Esophagus (tissue), 2 donors: ENCODE measurements around the gene KCNK6. TPM values are rescaled to one million over a fixed set of nuclear protein-coding genes. Genes with fewer than 3 reads are reported as not detected.

Source experiments
- H3K27ac ChIP-seq, 2 donors: one replicate each; pipeline ENCODE4 v1.5.1; 2013; ENCODE audit warnings: low read depth in 2 of 2, mild to moderate bottlenecking in 2 of 2, inconsistent platforms in 1 of 2, low read length in 1 of 2, moderate library complexity in 1 of 2
- H3K27me3 ChIP-seq, 2 donors: one replicate each; pipeline ENCODE4 v1.6.1; 2013; ENCODE audit warnings: low read length in 2 of 2, control low read depth in 1 of 2, mild to moderate bottlenecking in 1 of 2; ENCODE audit not compliant: insufficient read depth in 2 of 2, control insufficient read depth in 1 of 2
- H3K36me3 ChIP-seq, 2 donors: one replicate each; pipeline ENCODE4 v1.6.1; 2013; ENCODE audit warnings: low read length in 1 of 2; ENCODE audit not compliant: control insufficient read depth in 2 of 2, insufficient read depth in 2 of 2
- H3K4me1 ChIP-seq, 2 donors: one replicate each; pipeline ENCODE4 v1.6.1; 2013; ENCODE audit warnings: low read length in 1 of 2; ENCODE audit not compliant: control insufficient read depth in 2 of 2, insufficient read depth in 2 of 2
- H3K4me3 ChIP-seq, 2 donors: one replicate each; pipeline ENCODE4 v1.5.1; 2013; ENCODE audit warnings: low read length in 2 of 2, mild to moderate bottlenecking in 2 of 2, low read depth in 1 of 2, moderate library complexity in 1 of 2
- H3K9me3 ChIP-seq, 2 donors: one replicate each; pipeline ENCODE4 v1.6.1; 2013; ENCODE audit warnings: mild to moderate bottlenecking in 2 of 2, low read depth in 1 of 2, low read length in 1 of 2, moderate library complexity in 1 of 2; ENCODE audit not compliant: control insufficient read depth in 2 of 2, insufficient read depth in 1 of 2
- WGBS, 2 donors: extraction: QIAGEN DNeasy Blood & Tissue Kit; methylation state at CpG; one replicate each; pipeline ENCODE4 v1.1.7; 2013; 5-methylcytosine and 5-hydroxymethylcytosine counted together
- polyA plus RNA-seq, 2 donors: library from polyadenylated mRNA; stranded (reverse); fragments of 200-250 nt; gene quantifications; one replicate each; pipeline ENCODE4 v1.2.3, GENCODE V29; 2013
- donor health status: healthy with polysubstance abuse.
- donor health status: Bipolar disorder and iron deficiency.

Gene KCNK6
- polyA plus RNA-seq, 2 donors: 19.5 to 30.2 TPM

- H3K27me3 ChIP-seq: no peaks in the 10 kb centered on the region
- H3K27ac ChIP-seq: peak overlapping the region; percentile 89 to 90
- no peak overlapping the region for H3K4me3 ChIP-seq
- H3K36me3 ChIP-seq: peaks cover 4 to 31% of the 10 kb centered on the region in 2 donors
- WGBS, 2 donors: 63 to 64% methylated on average over 15 of the region's 15 CpGs
- no peaks in the 10 kb centered on the region for H3K9me3 ChIP-seq
- H3K4me1 ChIP-seq: peaks cover 12 to 32% of the 10 kb centered on the region in 2 donors
These were observed 27.8 kb upstream of the KCNK6 start for GRCh38 chr19:38291855-38292254.

DNA sequence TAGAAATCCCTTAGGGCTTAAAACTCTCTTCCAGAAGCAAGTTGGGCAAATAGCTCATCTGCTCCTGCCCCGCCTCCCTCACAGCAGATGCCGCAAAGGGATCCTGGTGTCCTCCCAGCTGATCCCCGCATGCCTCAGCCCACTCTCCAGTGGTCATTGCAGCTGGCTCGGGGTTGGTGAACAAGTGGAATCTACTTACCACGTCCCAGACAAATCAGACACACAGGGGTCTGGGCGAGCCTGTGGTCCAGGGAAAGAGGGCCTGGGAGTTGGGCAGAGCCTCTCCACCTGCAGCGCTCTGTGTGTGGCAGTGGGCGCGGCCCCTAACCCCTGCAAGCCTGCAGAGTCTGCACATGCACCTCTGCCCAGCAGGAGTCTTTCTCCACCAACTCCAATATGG is 26.4 kb upstream of the KCNK6 start:
- no peaks in the 10 kb centered on the region for H3K9me3 ChIP-seq
- H3K4me3 ChIP-seq: no peak overlapping the region
- WGBS, 2 donors: 89 to 94% methylated on average over 9 of the region's 9 CpGs
- H3K4me1 ChIP-seq: peaks cover 12 to 32% of the 10 kb centered on the region in 2 donors
- peaks cover 4 to 22% of the 10 kb centered on the region in 2 donors for H3K36me3 ChIP-seq
- no peaks in the 10 kb centered on the region for H3K27me3 ChIP-seq
- peak overlapping the region in 1 of 2 donors; percentile 24 for H3K27ac ChIP-seq

GRCh38 chr19:38294090-38294489 is 25.6 kb upstream of the KCNK6 start:
- Histone ChIP-seq H3K36me3 (peaks cover 4 to 15% of the 10 kb centered on the region in 2 donors), H3K27me3 (no peaks in the 10 kb centered on the region), H3K27ac (no peak overlapping the region), H3K4me3 (no peak overlapping the region), H3K4me1 (peaks cover 12 to 38% of the 10 kb centered on the region in 2 donors), H3K9me3 (no peaks in the 10 kb centered on the region)
- 74 to 78% methylated on average over 8 of the region's 8 CpGs for WGBS, 2 donors

- H3K4me3 ChIP-seq: no peak overlapping the region
- H3K9me3 ChIP-seq: no peaks in the 10 kb centered on the region
- 34 to 57% methylated on average over 11 of the region's 11 CpGs for WGBS, 2 donors
- H3K36me3 ChIP-seq: no peaks in the 10 kb centered on the region
- H3K27ac ChIP-seq: peak overlapping the region; percentile 79 to 83
- peaks cover 0 to 17% of the 10 kb centered on the region in 2 donors for H3K4me1 ChIP-seq
- H3K27me3 ChIP-seq: no peaks in the 10 kb centered on the region
These were observed 20.6 kb upstream of the KCNK6 start for GRCh38 chr19:38298821-38299680.

DNA sequence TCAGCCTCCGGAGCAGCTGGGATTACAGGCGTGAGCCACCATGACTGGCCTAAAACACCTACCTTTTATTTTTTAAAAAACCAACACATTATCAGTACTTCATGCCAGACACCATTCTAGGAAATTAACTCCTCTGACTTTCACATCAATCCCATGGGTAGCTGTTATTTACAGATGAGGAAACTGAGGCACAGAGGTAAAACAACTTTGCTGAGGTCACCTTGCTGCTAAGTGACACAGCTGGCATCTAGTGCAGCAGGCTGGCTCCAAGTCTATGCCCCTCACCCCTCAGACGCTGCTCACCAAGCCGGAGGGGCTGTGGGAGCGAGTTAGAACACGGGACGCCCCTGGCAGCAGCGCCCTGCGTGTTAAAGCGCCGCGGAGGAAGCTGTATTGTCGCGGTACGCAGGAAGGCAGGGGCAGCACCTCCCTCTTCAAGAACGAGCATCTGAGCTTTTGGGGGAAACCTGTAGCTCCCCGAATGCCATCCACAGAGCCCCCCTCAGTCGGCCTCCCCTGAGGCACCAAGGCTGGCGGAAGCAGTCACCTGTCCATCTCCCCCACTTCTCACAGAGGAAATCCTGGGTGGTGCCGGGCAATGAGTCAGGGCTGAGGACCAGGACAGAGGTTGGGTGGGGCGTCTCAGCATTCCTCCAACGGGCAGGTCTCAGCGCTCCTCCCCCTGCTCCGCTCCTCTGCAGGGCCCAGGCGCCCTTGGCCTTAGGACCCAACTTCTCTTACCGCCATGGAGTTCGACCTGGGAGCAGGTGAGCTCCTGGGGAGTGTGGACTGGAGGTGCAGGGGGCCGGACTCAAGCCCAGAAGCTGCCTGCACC is 15.9 kb upstream of the KCNK6 start, which contains the start of gene C19orf33:
Gene C19orf33, plus strand, starts transcription at position 735 of the 835 bp plus-strand sequence. Its CDS starts 11 bp downstream, at position 746.
- 37 to 40% methylated on average over 28 of the region's 28 CpGs for WGBS, 2 donors
- Histone ChIP-seq H3K9me3 (no peaks in the 10 kb centered on the region), H3K4me3 (peak within 1 kb of the TSS; percentile 55 to 60), H3K4me1 (peaks cover 0 to 12% of the 10 kb centered on the region in 2 donors), H3K36me3 (peaks cover 4 to 14% of the 10 kb centered on the region in 2 donors), H3K27me3 (no peaks in the 10 kb centered on the region), H3K27ac (peak within 1 kb of the TSS; percentile 94 to 96)

GRCh38 chr19:38304352-38304865 is 15.2 kb upstream of the KCNK6 start:
- Histone ChIP-seq H3K36me3 (peaks cover 10 to 14% of the 10 kb centered on the region in 2 donors), H3K27me3 (no peaks in the 10 kb centered on the region), H3K4me1 (peaks cover 0 to 6% of the 10 kb centered on the region in 2 donors), H3K9me3 (no peaks in the 10 kb centered on the region), H3K27ac (peak overlapping the region; percentile 94 to 96), H3K4me3 (peak overlapping the region; percentile 55 to 60)
- 50 to 53% methylated on average over 27 of the region's 27 CpGs for WGBS, 2 donors

- Histone ChIP-seq H3K4me3 (peak overlapping the region; percentile 55 to 60), H3K36me3 (peaks cover 10 to 14% of the 10 kb centered on the region in 2 donors), H3K27ac (peak overlapping the region; percentile 94 to 96), H3K9me3 (no peaks in the 10 kb centered on the region), H3K27me3 (no peaks in the 10 kb centered on the region), H3K4me1 (peaks cover 0 to 6% of the 10 kb centered on the region in 2 donors)
- 40 to 41% methylated on average over 24 to 29 of the region's 29 CpGs for WGBS, 2 donors
These were observed 14.7 kb upstream of the KCNK6 start for GRCh38 chr19:38304866-38305429.

DNA sequence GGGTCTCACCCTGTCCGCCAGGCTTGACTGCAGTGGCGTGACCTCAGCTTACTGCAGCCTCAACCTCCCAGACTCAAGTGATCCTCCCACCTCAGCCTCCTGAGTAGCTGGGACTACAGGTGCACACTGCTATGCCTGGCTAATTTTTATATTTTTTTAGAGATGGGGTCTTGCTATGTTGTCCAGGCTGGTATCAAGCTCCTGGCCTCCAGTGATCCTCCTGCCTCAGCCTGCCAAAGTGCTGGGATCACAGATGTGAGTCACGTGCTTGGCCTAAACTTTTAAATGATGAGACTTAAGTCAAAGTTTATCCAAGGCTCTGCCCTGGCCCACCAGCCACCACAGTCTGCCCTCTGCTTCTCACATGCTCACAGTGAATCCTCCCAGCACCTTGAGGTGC is 13.4 kb upstream of the KCNK6 start:
- 80 to 86% methylated on average over 3 of the region's 3 CpGs for WGBS, 2 donors
- Histone ChIP-seq H3K27ac (no peak overlapping the region), H3K9me3 (no peaks in the 10 kb centered on the region), H3K36me3 (peaks cover 10 to 14% of the 10 kb centered on the region in 2 donors), H3K4me1 (peaks cover 0 to 6% of the 10 kb centered on the region in 2 donors), H3K27me3 (no peaks in the 10 kb centered on the region), H3K4me3 (no peak overlapping the region)

DNA sequence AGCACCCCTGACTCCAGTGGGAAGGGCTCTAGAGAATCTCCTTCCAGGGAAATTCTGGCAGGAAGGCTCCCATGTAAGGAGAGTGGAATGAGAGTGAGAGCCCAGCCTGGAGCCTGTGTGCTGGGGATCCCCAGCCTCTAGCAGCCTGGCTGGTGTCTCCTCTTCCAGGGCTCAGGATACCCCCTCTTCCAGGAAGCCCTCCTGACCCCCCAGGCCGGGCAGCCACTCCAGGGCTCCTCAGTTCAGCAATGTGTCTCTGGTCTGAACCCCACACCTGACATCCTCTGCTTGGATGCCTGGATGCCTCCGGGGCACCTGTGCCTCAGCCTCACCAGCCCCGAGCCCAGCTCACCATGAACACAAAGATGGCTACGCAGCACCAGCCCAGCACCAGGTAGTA is 12.6 kb upstream of the KCNK6 start:
- WGBS, 2 donors: 87 to 95% methylated on average over 4 of the region's 4 CpGs

More for the DNA sequence above, 12.6 kb upstream of the KCNK6 start:
- Histone ChIP-seq H3K36me3 (peaks cover 10 to 14% of the 10 kb centered on the region in 2 donors), H3K27me3 (no peaks in the 10 kb centered on the region), H3K9me3 (no peaks in the 10 kb centered on the region), H3K4me1 (peaks cover 0 to 6% of the 10 kb centered on the region in 2 donors), H3K4me3 (no peak overlapping the region), H3K27ac (peak overlapping the region in 1 of 2 donors; percentile 11)
